ENCODE data around the gene LHPP. TPM values are rescaled to one million over a fixed set of nuclear protein-coding genes. Genes with fewer than 3 reads are reported as not detected.
A peak's percentile ranks its signal among the peaks of the same experiment; 100 is the strongest.

LHPP gene
- total and polyA plus RNA-seq, 10 of the 15 experiments (the other 5 are each of a cell fraction or from before 2014, with no cell fraction given) = 0.79 to 9.8 (median 6.7) TPM

- TF ChIP-seq, protein P1, sequence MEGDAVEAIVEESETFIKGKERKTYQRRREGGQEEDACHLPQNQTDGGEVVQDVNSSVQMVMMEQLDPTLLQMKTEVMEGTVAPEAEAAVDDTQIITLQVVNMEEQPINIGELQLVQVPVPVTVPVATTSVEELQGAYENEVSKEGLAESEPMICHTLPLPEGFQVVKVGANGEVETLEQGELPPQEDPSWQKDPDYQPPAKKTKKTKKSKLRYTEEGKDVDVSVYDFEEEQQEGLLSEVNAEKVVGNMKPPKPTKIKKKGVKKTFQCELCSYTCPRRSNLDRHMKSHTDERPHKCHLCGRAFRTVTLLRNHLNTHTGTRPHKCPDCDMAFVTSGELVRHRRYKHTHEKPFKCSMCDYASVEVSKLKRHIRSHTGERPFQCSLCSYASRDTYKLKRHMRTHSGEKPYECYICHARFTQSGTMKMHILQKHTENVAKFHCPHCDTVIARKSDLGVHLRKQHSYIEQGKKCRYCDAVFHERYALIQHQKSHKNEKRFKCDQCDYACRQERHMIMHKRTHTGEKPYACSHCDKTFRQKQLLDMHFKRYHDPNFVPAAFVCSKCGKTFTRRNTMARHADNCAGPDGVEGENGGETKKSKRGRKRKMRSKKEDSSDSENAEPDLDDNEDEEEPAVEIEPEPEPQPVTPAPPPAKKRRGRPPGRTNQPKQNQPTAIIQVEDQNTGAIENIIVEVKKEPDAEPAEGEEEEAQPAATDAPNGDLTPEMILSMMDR (IDR thresholded peaks at IDR 0.05 in 2 of 3, conservative IDR thresholded peaks at IDR 0.05 in 1 of 3; ENCODE audit: control insufficient read depth in 2 of 3, extremely low read depth in 1 of 3, insufficient read depth in 1 of 3, low read depth in 3 of 3, low read length in 3 of 3) = no peak
- TF ChIP-seq ZBED1 (IDR thresholded peaks at IDR 0.05; ENCODE audit: borderline replicate concordance) (no peak), GATAD2B (conservative IDR thresholded peaks at IDR 0.05; ENCODE audit: low read depth) (no peak), ZBTB40 (IDR thresholded peaks at IDR 0.05; ENCODE audit: borderline replicate concordance) (no peak)
These were observed 138.6 kb downstream of the LHPP start (continued) for GRCh38 chr10:124600051-124600880.

DNA sequence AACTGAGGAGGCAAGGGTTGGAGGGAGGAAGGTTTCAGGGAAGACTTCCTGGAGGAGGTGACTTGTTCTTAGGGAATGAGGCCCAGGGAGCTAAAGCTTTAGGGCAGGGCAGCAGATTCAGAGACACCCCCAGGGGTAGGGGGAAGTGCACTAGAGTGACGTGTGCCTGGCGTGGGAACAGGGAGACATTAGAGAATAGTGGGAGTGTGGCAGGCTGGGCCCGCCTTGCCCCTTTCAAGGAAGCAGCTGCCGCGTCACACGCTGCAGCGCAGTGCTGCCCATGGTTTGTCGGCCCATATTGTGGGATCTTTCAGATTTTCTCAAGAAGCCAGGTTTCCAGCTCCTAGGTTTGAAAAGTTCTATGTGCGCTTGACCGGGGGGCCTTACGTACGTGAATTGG, 139.4 kb downstream of the LHPP start:
- Histone ChIP-seq H3K36me3 (ENCODE audit: control insufficient read depth in 2 of 2, insufficient read depth in 2 of 2, low read length in 1 of 2) (no peaks in the 10 kb centered on the region), H3K4me3 (no peak overlapping the region), H3K79me2 (ENCODE audit: control insufficient read depth, insufficient read depth, low read length) (no peaks in the 10 kb centered on the region), H3K9me3 (replicated peaks; ENCODE audit: control insufficient read depth, insufficient read depth, low read length) (no peaks in the 10 kb centered on the region), H3K4me2 (ENCODE audit: control insufficient read depth, insufficient read depth) (peak overlapping the region; percentile 28; the same call in 1 of the 2 replicates), H4K20me1 (ENCODE audit: control insufficient read depth, insufficient read depth) (no peaks in the 10 kb centered on the region), H3K4me1 (ENCODE audit: control insufficient read depth, insufficient read depth, low read length) (peaks cover 7% of the 10 kb centered on the region), H2AFZ (ENCODE audit: control insufficient read depth, low read depth, low read length) (no peak overlapping the region), H3K27me3 (replicated peaks in 1 of 2; ENCODE audit: control insufficient read depth in 2 of 2, insufficient read depth in 2 of 2, low read length in 1 of 2) (no peaks in the 10 kb centered on the region), H3K27ac (ENCODE audit: control insufficient read depth, insufficient read depth) (no peak overlapping the region), H3K9ac (ENCODE audit: control insufficient read depth, insufficient read depth, low read length) (no peak overlapping the region)
- POLR2A ChIA-PET = no interaction called here
- no peak for FAIRE-seq
- CTCF ChIA-PET = no interaction called here
- TF ChIP-seq SP1 (IDR thresholded peaks at IDR 0.05; ENCODE audit: low read depth, low read length) = no peak
- no peak for TF ChIP-seq ASH2L (IDR thresholded peaks at IDR 0.05; ENCODE audit: borderline replicate concordance, low read depth)
- no peak for TF ChIP-seq SREBF1 (IDR thresholded peaks at IDR 0.05; ENCODE audit: low read length)
- no peak for TF ChIP-seq NFYA (IDR thresholded peaks at IDR 0.05; ENCODE audit: borderline replicate concordance, low read depth, low read length)
- no peak for TF ChIP-seq SPI1 (IDR thresholded peaks at IDR 0.05; ENCODE audit: borderline replicate concordance, insufficient read depth, low read depth, low read length)
- TF ChIP-seq PAX5 (IDR thresholded peaks at IDR 0.05; ENCODE audit: borderline replicate concordance, low read depth, low read length) = no peak
- no peak for TF ChIP-seq SIX5 (IDR thresholded peaks at IDR 0.05; ENCODE audit: low read depth, low read length, severe bottlenecking)
- TF ChIP-seq BACH1 (IDR thresholded peaks at IDR 0.05; ENCODE audit: borderline replicate concordance) = no peak
- in situ Hi-C loops (cut with MboI) = no loop called here
- RAD21 ChIA-PET (ENCODE audit: unreplicated experiment) = no interaction called here
- BruUV-seq (replicated peaks) = no TSS peak
- intact Hi-C loops (cut with micrococcal nuclease; ENCODE audit: unreplicated experiment) = no loop called here
- WGBS (ENCODE audit: insufficient coverage, insufficient replicate concordance, low lambda C conversion rate, missing lambda C conversion rate) = 70% methylated on average over 12 of the region's 12 CpGs
- SMC1A ChIA-PET (ENCODE audit: uncharacterized antibody, unreplicated experiment) = interaction anchor here (0.7 kb wide), 1 partner anchor 121 kb away, joined by 3 read pairs; no protein-coding TSS in a partner anchor
- ATAC-seq = no peak
- DNase-seq (ENCODE audit: low read depth, low spot score) = no peak
